Progenitor cell of endocrine pancreas (in vitro differentiated cells): ENCODE results near the gene FAM219B. TPM values are rescaled to one million over a fixed set of nuclear protein-coding genes. Genes with fewer than 3 reads are reported as not detected.
"Not testable (repeated sequence)": the region's sequence is repeated elsewhere in the genome, so short reads cannot be mapped to it uniquely, and the experiment has no call there.

ENCODE experiments used
- DNase-seq: peaks from one replicate; pipeline ENCODE4 v3.0.0; 2021; ENCODE audit warnings: low spot score; ENCODE audit not compliant: unreplicated experiment
- H3K27ac Mint-ChIP-seq: 2 replicates; pipeline ENCODE4 v1.8.0; 2021; ENCODE audit warnings: mild to moderate bottlenecking, moderate library complexity, mixed read lengths
- H3K27me3 Mint-ChIP-seq: 2 replicates; pipeline ENCODE4 v1.8.0; 2021; ENCODE audit warnings: mixed read lengths
- H3K36me3 Mint-ChIP-seq: 2 replicates; pipeline ENCODE4 v1.8.0; 2022; ENCODE audit warnings: mixed read lengths; ENCODE audit not compliant: insufficient read depth
- H3K4me1 Mint-ChIP-seq: 2 replicates; pipeline ENCODE4 v1.8.0; 2021; ENCODE audit warnings: low read depth, mixed read lengths
- H3K4me3 Mint-ChIP-seq: 2 replicates; pipeline ENCODE4 v1.8.0; 2021; ENCODE audit warnings: low read depth, mild to moderate bottlenecking, moderate library complexity, mixed read lengths
- H3K9me3 Mint-ChIP-seq: 2 replicates; pipeline ENCODE4 v1.8.0; 2021; ENCODE audit warnings: low read depth, mixed read lengths
- CTCF ChIP-seq: fragments of 200-600 bp; sonication (generic); IDR thresholded peaks from one replicate; pipeline ENCODE4 v1.5.0; 2021; ENCODE audit warnings: antibody characterized with exemption, mild to moderate bottlenecking; ENCODE audit not compliant: unreplicated experiment
- total RNA-seq: library from RNA; stranded (reverse); gene quantifications from 2 replicates; pipeline ENCODE4 v1.2.1, GENCODE V29; 2021

FAM219B gene
- total RNA-seq, 1 donor from 2014 or later: 118 TPM

GRCh38 chr15:74889883-74890664, 16.6 kb downstream of the FAM219B start, which contains the start of gene MPI:
Gene MPI (plus strand): TSS chr15:74890042. CDS start chr15:74890074, 32 bp downstream.
- H3K9me3 Mint-ChIP-seq: no peaks in the 10 kb centered on the region
- peak; percentile 75 for DNase-seq
- peak within 1 kb of the TSS; percentile 93 for H3K27ac Mint-ChIP-seq
- no peaks in the 10 kb centered on the region for H3K27me3 Mint-ChIP-seq
- H3K4me3 Mint-ChIP-seq: peak within 1 kb of the TSS; percentile 90
- TF ChIP-seq CTCF: no peak
- H3K4me1 Mint-ChIP-seq: peaks cover 11% of the 10 kb centered on the region
- H3K36me3 Mint-ChIP-seq: peaks cover 3% of the 10 kb centered on the region

- peaks cover 3% of the 10 kb centered on the region for H3K36me3 Mint-ChIP-seq
- H3K4me1 Mint-ChIP-seq: peaks cover 11% of the 10 kb centered on the region
- H3K27ac Mint-ChIP-seq: peak overlapping the region; percentile 93
- H3K4me3 Mint-ChIP-seq: peak overlapping the region; percentile 90
- no peaks in the 10 kb centered on the region for H3K9me3 Mint-ChIP-seq
- DNase-seq: no peak
- H3K27me3 Mint-ChIP-seq: no peaks in the 10 kb centered on the region
- TF ChIP-seq CTCF: no peak
Measured at GRCh38 chr15:74889390-74889882, 17.2 kb downstream of the FAM219B start.

- Mint-ChIP-seq H3K27me3 (no peaks in the 10 kb centered on the region), H3K9me3 (no peaks in the 10 kb centered on the region), H3K36me3 (peaks cover 2% of the 10 kb centered on the region), H3K4me1 (peaks cover 11% of the 10 kb centered on the region), H3K27ac (no peak overlapping the region), H3K4me3 (no peak overlapping the region)
- no peak for TF ChIP-seq CTCF
- DNase-seq: no peak
Measured at GRCh38 chr15:74888716-74889115, 17.9 kb downstream of the FAM219B start.

GRCh38 chr15:74887537-74888193, 19.0 kb downstream of the FAM219B start:
- H3K4me1 Mint-ChIP-seq: peaks cover 11% of the 10 kb centered on the region
- not testable (repeated sequence) for H3K9me3 Mint-ChIP-seq, DNase-seq, H3K27me3 Mint-ChIP-seq, H3K4me3 Mint-ChIP-seq, H3K36me3 Mint-ChIP-seq
- H3K27ac Mint-ChIP-seq: peak overlapping the region; percentile 52

- H3K27me3 Mint-ChIP-seq: no peaks in the 10 kb centered on the region
- no peak for TF ChIP-seq CTCF
- H3K4me1 Mint-ChIP-seq: peaks cover 10% of the 10 kb centered on the region
- H3K27ac Mint-ChIP-seq: no peak overlapping the region
- no peaks in the 10 kb centered on the region for H3K36me3 Mint-ChIP-seq
- no peaks in the 10 kb centered on the region for H3K9me3 Mint-ChIP-seq
- no peak for DNase-seq
- no peak overlapping the region for H3K4me3 Mint-ChIP-seq
Measured at GRCh38 chr15:74885461-74885860, 21.2 kb downstream of the FAM219B start.
